HG03159 (cell line): ENCODE results near the gene PDE10A.
A peak's percentile ranks its signal among the peaks of the same experiment; 100 is the strongest.
"Not testable (repeated sequence)": the region's sequence is repeated elsewhere in the genome, so short reads cannot be mapped to it uniquely, and the experiment has no call there.

Experiments used
- ATAC-seq: cut with Tn5 transposase; IDR thresholded peaks from one replicate; pipeline ENCODE4 v1.9.1; 2021; ENCODE audit warnings: mild to moderate bottlenecking, moderate library complexity; ENCODE audit not compliant: unreplicated experiment

The PDE10A gene

GRCh38 chr6:165594584-165595333, 68.3 kb downstream of the PDE10A start:
- ATAC-seq = no peak

- not testable (repeated sequence) for ATAC-seq
Observed at GRCh38 chr6:165592947-165593346, 70.1 kb downstream of the PDE10A start.

GRCh38 chr6:165588515-165588914, 74.5 kb downstream of the PDE10A start:
- ATAC-seq = no peak

GRCh38 chr6:165587206-165587605, 75.8 kb downstream of the PDE10A start:
- ATAC-seq = no peak

GRCh38 chr6:165586706-165587105, 76.3 kb downstream of the PDE10A start:
- ATAC-seq = no peak

GRCh38 chr6:165585060-165585459, 78.0 kb downstream of the PDE10A start:
- no peak for ATAC-seq

GRCh38 chr6:165584541-165584940, 78.5 kb downstream of the PDE10A start:
- ATAC-seq = no peak

- no peak for ATAC-seq
Observed at GRCh38 chr6:165581678-165582077, 81.4 kb downstream of the PDE10A start.

GRCh38 chr6:165580136-165580535, 82.9 kb downstream of the PDE10A start:
- no peak for ATAC-seq

GRCh38 chr6:165579151-165579550, 83.9 kb downstream of the PDE10A start:
- no peak for ATAC-seq

- ATAC-seq = no peak
Observed at GRCh38 chr6:165577556-165577955, 85.5 kb downstream of the PDE10A start.

GRCh38 chr6:165575158-165575549, 87.9 kb downstream of the PDE10A start:
- no peak for ATAC-seq

- ATAC-seq = no peak
Observed at GRCh38 chr6:165574220-165575157, 88.6 kb downstream of the PDE10A start.

GRCh38 chr6:165573671-165574070, 89.4 kb downstream of the PDE10A start:
- no peak for ATAC-seq

- peak; percentile 91 for ATAC-seq
Observed at GRCh38 chr6:165571721-165572132, 91.3 kb downstream of the PDE10A start.

GRCh38 chr6:165571068-165571682, 91.9 kb downstream of the PDE10A start:
- no peak for ATAC-seq

- ATAC-seq = no peak
Observed at GRCh38 chr6:165568326-165568725, 94.7 kb downstream of the PDE10A start.

- ATAC-seq = no peak
Observed at GRCh38 chr6:165566088-165566828, 96.8 kb downstream of the PDE10A start.

- no peak for ATAC-seq
Observed at GRCh38 chr6:165562421-165563090, 100.5 kb downstream of the PDE10A start.

GRCh38 chr6:165559632-165560031, 103.4 kb downstream of the PDE10A start:
- no peak for ATAC-seq
